KOPT-K1 (cell line): ENCODE results near the gene PRDM8.

ENCODE experiments used
- H3K27ac ChIP-seq: fragments of 200-600 bp; sonication (generic); 2 replicates; pipeline ENCODE4 v1.5.1; 2016; ENCODE audit warnings: antibody characterized with exemption, mild to moderate bottlenecking, low read depth, low read length; ENCODE audit not compliant: poor library complexity, severe bottlenecking
- H3K36me3 ChIP-seq: fragments of 200-600 bp; sonication (generic); 2 replicates; pipeline ENCODE4 v1.5.1; 2017; ENCODE audit warnings: antibody characterized with exemption, mild to moderate bottlenecking, low read length, moderate library complexity; ENCODE audit not compliant: insufficient read depth
- H3K9me3 ChIP-seq: fragments of 200-600 bp; sonication (generic); 2 replicates; pipeline ENCODE4 v1.5.1; 2017; ENCODE audit warnings: antibody characterized with exemption, low read length, mild to moderate bottlenecking; ENCODE audit not compliant: insufficient read depth, poor library complexity, severe bottlenecking

PRDM8 gene

DNA sequence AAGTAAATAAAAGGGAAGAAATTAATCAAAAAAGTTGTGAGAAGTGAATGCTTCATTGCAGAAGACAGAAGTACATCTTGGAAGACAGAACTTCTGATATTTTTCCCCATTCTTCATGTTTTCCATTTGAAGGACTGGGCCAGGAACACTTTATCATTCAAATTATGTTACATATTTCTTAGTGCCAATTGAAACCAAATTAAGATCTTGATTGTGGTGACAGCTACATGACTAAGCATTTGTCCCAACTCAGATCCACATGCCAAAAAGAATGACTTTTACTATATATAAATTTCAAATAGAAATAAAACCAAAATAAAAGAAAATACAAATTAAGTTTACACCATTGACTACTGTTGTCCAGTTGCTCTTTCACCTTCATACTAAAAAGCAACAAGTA, 55.1 kb downstream of the PRDM8 start:
- no peaks in the 10 kb centered on the region for H3K9me3 ChIP-seq
- no peak overlapping the region for H3K27ac ChIP-seq
- H3K36me3 ChIP-seq, result no peaks in the 10 kb centered on the region

DNA sequence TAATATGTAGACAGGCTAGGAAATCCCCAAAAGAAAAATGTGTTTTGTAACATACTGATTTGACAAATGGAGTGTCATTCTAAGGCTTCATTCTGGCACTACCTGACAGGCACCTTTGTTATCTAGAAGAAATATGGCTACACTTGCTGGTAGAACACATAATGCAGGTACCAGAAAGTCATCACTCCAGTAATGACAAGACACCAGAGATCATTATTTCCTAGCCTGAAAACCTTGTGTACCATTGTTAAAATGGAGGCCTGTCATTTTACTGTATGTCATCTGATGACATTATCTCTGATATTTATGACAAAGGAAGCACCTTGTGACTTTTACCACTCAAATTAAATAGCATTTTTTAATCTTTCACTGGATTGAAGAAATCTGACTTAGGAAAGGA, 55.6 kb downstream of the PRDM8 start:
- Histone ChIP-seq H3K27ac (no peak overlapping the region), H3K9me3 (no peaks in the 10 kb centered on the region), H3K36me3 (no peaks in the 10 kb centered on the region)

DNA sequence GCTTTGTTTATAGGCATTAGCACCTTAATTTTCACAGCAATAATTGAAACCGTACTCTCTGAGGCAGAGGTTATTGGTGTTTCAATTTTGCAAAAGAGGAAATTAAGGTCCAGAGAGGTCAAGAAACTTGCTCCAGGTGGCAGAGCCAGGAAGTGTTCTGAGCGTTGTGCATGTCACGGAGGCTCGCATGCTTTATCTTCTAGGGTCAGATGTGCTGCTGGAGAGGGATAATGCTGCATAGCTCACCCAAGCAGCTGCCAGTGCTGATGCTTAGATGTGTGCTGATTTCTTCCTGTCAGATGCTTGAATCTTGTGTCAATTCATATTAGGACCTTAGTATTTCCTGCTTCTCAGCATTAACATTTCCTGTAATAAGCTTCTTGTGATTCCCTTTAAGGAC, 56.2 kb downstream of the PRDM8 start:
- Histone ChIP-seq H3K27ac (no peak overlapping the region), H3K9me3 (no peaks in the 10 kb centered on the region), H3K36me3 (no peaks in the 10 kb centered on the region)
